Activated T-helper 9 cell treated with anti-CD3 and anti-CD28 coated beads, Interleukin-2, amount 50 U/mL, for 16 hours (primary cell): ENCODE measurements around the gene PCCA.
"Not testable (repeated sequence)": the region's sequence is repeated elsewhere in the genome, so short reads cannot be mapped to it uniquely, and the experiment has no call there.

Experiments
- DNase-seq: peaks from one replicate; pipeline ENCODE4 v3.0.0-alpha.2; 2020; ENCODE audit warnings: low read depth

PCCA gene

GRCh38 chr13:100544866-100545683, 456.2 kb downstream of the PCCA start:
- no peak for DNase-seq

- no peak for DNase-seq
Measured at GRCh38 chr13:100545684-100546061, 456.8 kb downstream of the PCCA start.

GRCh38 chr13:100546713-100547405, 458.0 kb downstream of the PCCA start:
- no peak for DNase-seq

GRCh38 chr13:100547791-100548201, 458.9 kb downstream of the PCCA start:
- no peak for DNase-seq

- DNase-seq: no peak
Measured at GRCh38 chr13:100549316-100549715, 460.4 kb downstream of the PCCA start.

GRCh38 chr13:100552755-100553154, 463.9 kb downstream of the PCCA start:
- DNase-seq: no peak

GRCh38 chr13:100559886-100560285, 471.0 kb downstream of the PCCA start:
- DNase-seq: no peak

- no peak for DNase-seq
Measured at GRCh38 chr13:100560498-100561157, 471.7 kb downstream of the PCCA start.

GRCh38 chr13:100561158-100561499, 472.2 kb downstream of the PCCA start:
- no peak for DNase-seq

- no peak for DNase-seq
Measured at GRCh38 chr13:100561599-100562204, 472.8 kb downstream of the PCCA start.

- no peak for DNase-seq
Measured at GRCh38 chr13:100563779-100564178, 474.9 kb downstream of the PCCA start.

GRCh38 chr13:100564444-100565223, 475.7 kb downstream of the PCCA start:
- no peak for DNase-seq

GRCh38 chr13:100565286-100565685, 476.4 kb downstream of the PCCA start:
- no peak for DNase-seq

GRCh38 chr13:100566543-100566942, 477.6 kb downstream of the PCCA start:
- DNase-seq: no peak

- peak; percentile 65 for DNase-seq
Measured at GRCh38 chr13:100573121-100573520, 484.2 kb downstream of the PCCA start.

GRCh38 chr13:100577239-100577638, 488.3 kb downstream of the PCCA start:
- DNase-seq: not testable (repeated sequence)
